Mesothelial cell of epicardium (in vitro differentiated cells): ENCODE measurements around the gene PKD1L1. TPM values are rescaled to one million over a fixed set of nuclear protein-coding genes. Genes with fewer than 3 reads are reported as not detected.

Source experiments
- DNase-seq, 2 experiments: peaks; one replicate each; pipeline ENCODE4 v3.0.0; 2021; ENCODE audit warnings: low spot score in 2 of 2; ENCODE audit not compliant: unreplicated experiment in 2 of 2
- H3K27ac Mint-ChIP-seq: 2 replicates; pipeline ENCODE4 v1.8.0; 2021; ENCODE audit warnings: mixed read lengths
- H3K27me3 Mint-ChIP-seq: 2 replicates; pipeline ENCODE4 v1.8.0; 2021; ENCODE audit warnings: low read depth, mixed read lengths
- H3K36me3 Mint-ChIP-seq: 2 replicates; pipeline ENCODE4 v1.8.0; 2021; ENCODE audit warnings: mixed read lengths
- H3K4me1 Mint-ChIP-seq: 2 replicates; pipeline ENCODE4 v1.8.0; 2021; ENCODE audit warnings: mixed read lengths
- H3K4me3 Mint-ChIP-seq: 2 replicates; pipeline ENCODE4 v1.8.0; 2021; ENCODE audit warnings: mild to moderate bottlenecking, moderate library complexity, mixed read lengths
- H3K9me3 Mint-ChIP-seq: 2 replicates; pipeline ENCODE4 v1.8.0; 2021; ENCODE audit warnings: mixed read lengths
- total RNA-seq: library from RNA; stranded (reverse); gene quantifications from 3 replicates; pipeline ENCODE4 v1.2.1, GENCODE V29; 2021
- TF ChIP-seq, protein P1 (sequence below): fragments of 200-600 bp; sonication (generic); IDR thresholded peaks from one replicate; pipeline ENCODE4 v1.5.0; 2021; ENCODE audit warnings: antibody characterized with exemption; ENCODE audit not compliant: unreplicated experiment

PKD1L1 gene
- total RNA-seq, 1 donor from 2014 or later: 0.36 TPM

GRCh38 chr7:47775238-47775637 lies 173.0 kb downstream of the PKD1L1 start:
- TF ChIP-seq, protein P1, sequence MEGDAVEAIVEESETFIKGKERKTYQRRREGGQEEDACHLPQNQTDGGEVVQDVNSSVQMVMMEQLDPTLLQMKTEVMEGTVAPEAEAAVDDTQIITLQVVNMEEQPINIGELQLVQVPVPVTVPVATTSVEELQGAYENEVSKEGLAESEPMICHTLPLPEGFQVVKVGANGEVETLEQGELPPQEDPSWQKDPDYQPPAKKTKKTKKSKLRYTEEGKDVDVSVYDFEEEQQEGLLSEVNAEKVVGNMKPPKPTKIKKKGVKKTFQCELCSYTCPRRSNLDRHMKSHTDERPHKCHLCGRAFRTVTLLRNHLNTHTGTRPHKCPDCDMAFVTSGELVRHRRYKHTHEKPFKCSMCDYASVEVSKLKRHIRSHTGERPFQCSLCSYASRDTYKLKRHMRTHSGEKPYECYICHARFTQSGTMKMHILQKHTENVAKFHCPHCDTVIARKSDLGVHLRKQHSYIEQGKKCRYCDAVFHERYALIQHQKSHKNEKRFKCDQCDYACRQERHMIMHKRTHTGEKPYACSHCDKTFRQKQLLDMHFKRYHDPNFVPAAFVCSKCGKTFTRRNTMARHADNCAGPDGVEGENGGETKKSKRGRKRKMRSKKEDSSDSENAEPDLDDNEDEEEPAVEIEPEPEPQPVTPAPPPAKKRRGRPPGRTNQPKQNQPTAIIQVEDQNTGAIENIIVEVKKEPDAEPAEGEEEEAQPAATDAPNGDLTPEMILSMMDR: no peak
- peaks cover 9% of the 10 kb centered on the region for H3K9me3 Mint-ChIP-seq
- no peaks in the 10 kb centered on the region for H3K27me3 Mint-ChIP-seq
- H3K4me1 Mint-ChIP-seq: peaks cover 46% of the 10 kb centered on the region
- no peaks in the 10 kb centered on the region for H3K36me3 Mint-ChIP-seq
- H3K27ac Mint-ChIP-seq: peak overlapping the region; percentile 29
- no peak for DNase-seq
- H3K4me3 Mint-ChIP-seq: no peak overlapping the region

- no peaks in the 10 kb centered on the region for H3K27me3 Mint-ChIP-seq
- H3K4me1 Mint-ChIP-seq: peaks cover 39% of the 10 kb centered on the region
- H3K4me3 Mint-ChIP-seq: no peak overlapping the region
- H3K27ac Mint-ChIP-seq: peak overlapping the region; percentile 91
- H3K9me3 Mint-ChIP-seq: peaks cover under 1% of the 10 kb centered on the region
- H3K36me3 Mint-ChIP-seq: peaks cover 1% of the 10 kb centered on the region
- no peak for DNase-seq
- TF ChIP-seq, protein P1: no peak
These were observed 175.8 kb downstream of the PKD1L1 start for GRCh38 chr7:47772492-47772891.

GRCh38 chr7:47771990-47772360 lies 176.3 kb downstream of the PKD1L1 start:
- TF ChIP-seq, protein P1: no peak
- Mint-ChIP-seq H3K4me1 (peaks cover 40% of the 10 kb centered on the region), H3K36me3 (peaks cover 1% of the 10 kb centered on the region), H3K27me3 (no peaks in the 10 kb centered on the region), H3K4me3 (no peak overlapping the region), H3K9me3 (no peaks in the 10 kb centered on the region), H3K27ac (peak overlapping the region; percentile 91)
- no peak for DNase-seq

DNA sequence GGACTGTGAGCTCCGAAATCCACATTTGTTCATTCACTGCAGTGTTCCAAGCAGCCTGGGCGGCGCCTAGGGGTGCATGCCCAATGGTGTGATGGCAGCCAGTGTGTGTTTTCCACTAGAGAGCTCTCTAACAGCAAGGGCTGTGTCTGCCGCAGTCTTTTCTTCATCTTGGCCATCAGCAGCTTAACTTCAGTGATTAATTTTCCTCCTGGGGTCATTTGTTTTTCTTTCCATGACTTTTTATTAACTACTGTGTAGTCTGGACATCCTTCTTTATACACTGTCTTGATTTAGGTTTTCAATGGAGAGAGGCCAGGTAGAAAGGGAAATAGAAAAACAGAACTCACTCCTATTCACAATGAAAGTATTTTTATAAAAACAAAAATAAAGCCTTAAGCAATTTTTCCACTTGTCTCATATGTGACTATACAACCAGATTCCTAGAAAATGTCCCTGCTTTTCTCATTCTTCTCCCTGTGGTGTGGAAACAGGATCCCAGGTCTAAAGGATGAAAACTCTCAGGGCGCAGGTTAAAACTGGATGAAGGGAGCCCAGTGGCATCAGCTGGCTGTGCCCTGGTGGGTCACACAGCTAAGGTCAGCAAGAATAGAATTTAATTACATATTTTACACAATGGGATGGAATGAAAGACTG lies 176.8 kb downstream of the PKD1L1 start:
- no peak for DNase-seq

DNA sequence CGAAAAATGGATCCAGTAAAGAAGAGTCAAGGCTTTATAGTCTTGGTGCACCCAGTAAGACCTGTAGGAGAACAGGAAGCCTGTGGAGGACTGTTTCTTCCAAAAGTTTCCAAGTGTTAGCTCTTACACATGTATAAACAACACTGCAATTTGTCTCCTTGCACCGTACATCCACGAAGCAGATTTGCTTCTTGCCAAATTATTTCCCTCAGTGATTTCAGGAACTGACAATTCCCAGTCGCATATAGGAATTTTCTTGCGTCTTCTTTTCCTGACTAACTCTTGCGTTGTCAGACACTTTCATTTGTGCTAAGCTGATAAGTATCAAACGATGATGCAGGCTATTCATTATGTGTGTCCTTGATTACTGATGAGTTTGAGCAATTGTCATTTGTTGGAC lies 182.1 kb downstream of the PKD1L1 start:
- H3K4me3 Mint-ChIP-seq: no peak overlapping the region
- no peaks in the 10 kb centered on the region for H3K27me3 Mint-ChIP-seq
- H3K36me3 Mint-ChIP-seq: peaks cover 1% of the 10 kb centered on the region
- peak overlapping the region; percentile 94 for H3K27ac Mint-ChIP-seq
- H3K4me1 Mint-ChIP-seq: peaks cover 55% of the 10 kb centered on the region
- H3K9me3 Mint-ChIP-seq: no peaks in the 10 kb centered on the region
- no peak for DNase-seq
- TF ChIP-seq, protein P1: no peak

More for the DNA sequence above, 176.8 kb downstream of the PKD1L1 start:
- TF ChIP-seq, protein P1: no peak
- peak overlapping the region; percentile 91 for H3K27ac Mint-ChIP-seq
- H3K9me3 Mint-ChIP-seq: no peaks in the 10 kb centered on the region
- H3K36me3 Mint-ChIP-seq: peaks cover 1% of the 10 kb centered on the region
- H3K27me3 Mint-ChIP-seq: no peaks in the 10 kb centered on the region
- H3K4me3 Mint-ChIP-seq: no peak overlapping the region
- H3K4me1 Mint-ChIP-seq: peaks cover 41% of the 10 kb centered on the region
